K562 (cell line): ENCODE results near the gene ATXN1. TPM values are rescaled to one million over a fixed set of nuclear protein-coding genes. Genes with fewer than 3 reads are reported as not detected.

Experiments
- HDAC1 ChIP-seq, 2 experiments: fragments of 450-650 bp; IDR thresholded peaks; 2 replicates each; pipeline ENCODE4 v1.6.1; 2016 to 2017; ENCODE audit warnings: inconsistent platforms in 1 of 2, mild to moderate bottlenecking in 1 of 2, moderate library complexity in 1 of 2
- HNRNPL ChIP-seq: fragments of 200-400 bp; formaldehyde crosslinking; IDR thresholded peaks from 2 replicates; pipeline ENCODE4 v1.6.1; 2017; ENCODE audit warnings: low read depth, mild to moderate bottlenecking, low read length
- HNRNPLL ChIP-seq: fragments of 200-400 bp; formaldehyde crosslinking; IDR thresholded peaks from 2 replicates; pipeline ENCODE4 v1.6.1; 2017; ENCODE audit warnings: low read length, low read depth, mild to moderate bottlenecking; ENCODE audit not compliant: poor library complexity, severe bottlenecking
- KDM2B ChIP-seq: fragments of 250-450 bp; sonication (Bioruptor Pico); IDR thresholded peaks from 2 replicates; pipeline ENCODE4 v1.8.0; 2021; ENCODE audit warnings: mild to moderate bottlenecking, moderate library complexity
- MAFK ChIP-seq: IDR thresholded peaks from 2 replicates; pipeline ENCODE4 v1.6.1; 2011; ENCODE audit warnings: low read length, improper control_type of control experiment
- POLR2G ChIP-seq: fragments of 200-400 bp; formaldehyde crosslinking; IDR thresholded peaks from 2 replicates; pipeline ENCODE4 v1.6.1; 2017; ENCODE audit warnings: low read depth, mild to moderate bottlenecking, antibody characterized with exemption, low read length, moderate library complexity
- RFX1 ChIP-seq: fragments of 450-650 bp; IDR thresholded peaks from 2 replicates; pipeline ENCODE4 v1.6.1; 2016; ENCODE audit warnings: mild to moderate bottlenecking, moderate library complexity
- SMAD1 ChIP-seq: fragments of 150-350 bp; IDR thresholded peaks from 2 replicates; pipeline ENCODE4 v1.6.1; 2014; ENCODE audit warnings: low read length, low read depth; ENCODE audit not compliant: partially characterized antibody
- SREBF1 ChIP-seq: fragments of 150-350 bp; IDR thresholded peaks from 2 replicates; pipeline ENCODE4 v1.6.1; 2014; ENCODE audit warnings: antibody characterized with exemption, low read depth, low read length, borderline replicate concordance
- ZNF239 ChIP-seq: fragments of 250-450 bp; sonication (Bioruptor Pico); IDR thresholded peaks from 2 replicates; pipeline ENCODE4 v1.4.0; 2020; ENCODE audit warnings: mild to moderate bottlenecking
- polyA plus RNA-seq, 8 experiments: library from polyadenylated mRNA; depleted of rRNA in 4 of 8; stranded (reverse) in 5 of 8; unstranded in 3 of 8; fragments of >200 nt; fragmentation: Nextera tagmentation in 2 of 8; fragmentation: Illumina TruSeq in 1 of 8; extraction: Ambion mirVana in 2 of 8; extraction: Trizol in 1 of 8; gene quantifications; 2 replicates each; pipeline versions ENCODE4 v1.2.1 to v1.2.3, GENCODE V29; 2011 to 2014; ENCODE audit warnings: inconsistent platforms in 1 of 8, missing spikeins in 1 of 8
- total RNA-seq, 7 experiments: library from RNA; depleted of rRNA in 6 of 7; stranded (reverse); fragments of >200 nt in 6 of 7; fragmentation: Illumina TruSeq in 2 of 7; extraction: Trizol in 2 of 7; gene quantifications; 2 replicates each; pipeline versions ENCODE4 v1.2.1 to v1.2.3, GENCODE V29; 2011 to 2021; ENCODE audit warnings: low replicate concordance in 1 of 7
- TF ChIP-seq, protein P1 (sequence below): fragments of 450-650 bp; formaldehyde crosslinking; conservative IDR thresholded peaks from 2 replicates; pipeline ENCODE4 v1.4.0; 2022; ENCODE audit warnings: mild to moderate bottlenecking, missing genetic modification characterization
- TF ChIP-seq, protein P2 (sequence below): IDR thresholded peaks from 2 replicates; pipeline ENCODE4 v1.6.1; 2011; ENCODE audit warnings: borderline replicate concordance, low read depth, mild to moderate bottlenecking, moderate library complexity, low read length; ENCODE audit not compliant: insufficient read depth, poor library complexity, severe bottlenecking
- TF ChIP-seq, protein P3 (sequence below): sonication (generic); formaldehyde crosslinking; IDR thresholded peaks from 2 replicates; pipeline ENCODE4 v1.9.0; 2022; ENCODE audit warnings: mild to moderate bottlenecking, missing genetic modification reagents

Gene ATXN1
- total and polyA plus RNA-seq, 9 of the 15 experiments (the other 6 are each of a cell fraction or from before 2014, with no cell fraction given), result under 0.01 to 1.2 (median 0.58) TPM

DNA sequence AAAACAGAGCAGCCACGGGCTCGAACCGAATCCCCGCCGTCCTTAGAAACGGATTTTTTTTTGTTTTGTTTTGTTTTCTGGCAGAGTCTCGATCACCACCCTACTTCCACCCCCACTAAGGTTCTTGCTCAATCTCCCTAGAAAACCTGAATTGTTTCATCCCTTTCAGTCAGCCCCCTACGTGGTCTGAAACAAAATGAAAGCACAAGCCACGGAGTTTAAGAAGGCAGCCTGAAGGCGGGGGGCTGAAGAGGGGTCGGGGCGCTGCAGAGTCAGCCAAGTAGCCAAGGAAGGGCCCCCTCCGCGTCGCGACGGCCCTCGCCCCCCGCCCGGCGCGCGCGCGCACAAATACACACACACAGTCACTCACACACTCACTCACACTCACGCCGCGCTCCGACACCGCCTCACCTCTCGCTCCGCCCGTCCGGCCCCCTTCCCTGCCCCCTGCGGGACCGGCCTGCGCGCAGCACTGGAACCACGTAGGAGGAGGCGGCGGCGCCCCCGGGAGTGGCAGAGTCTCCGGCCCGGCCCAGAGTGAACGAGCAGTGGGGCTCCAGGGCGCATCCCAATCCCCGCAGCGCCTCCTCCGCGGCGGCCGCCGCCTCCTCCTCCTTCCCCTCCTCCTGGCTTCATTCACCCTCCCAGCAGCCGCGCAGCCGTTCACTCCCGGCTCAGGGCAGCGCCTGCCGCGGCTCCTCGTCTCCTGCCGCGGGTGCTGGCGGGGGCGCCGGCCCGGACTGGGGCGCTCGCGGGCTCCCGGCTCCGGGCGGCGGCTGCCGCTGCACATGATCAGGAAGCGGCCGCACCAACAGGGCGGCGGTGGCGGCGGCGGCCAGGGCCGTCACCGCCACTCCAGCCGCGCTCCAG, 1.4 kb downstream of the ATXN1 start (continued):
- TF ChIP-seq, protein P1, sequence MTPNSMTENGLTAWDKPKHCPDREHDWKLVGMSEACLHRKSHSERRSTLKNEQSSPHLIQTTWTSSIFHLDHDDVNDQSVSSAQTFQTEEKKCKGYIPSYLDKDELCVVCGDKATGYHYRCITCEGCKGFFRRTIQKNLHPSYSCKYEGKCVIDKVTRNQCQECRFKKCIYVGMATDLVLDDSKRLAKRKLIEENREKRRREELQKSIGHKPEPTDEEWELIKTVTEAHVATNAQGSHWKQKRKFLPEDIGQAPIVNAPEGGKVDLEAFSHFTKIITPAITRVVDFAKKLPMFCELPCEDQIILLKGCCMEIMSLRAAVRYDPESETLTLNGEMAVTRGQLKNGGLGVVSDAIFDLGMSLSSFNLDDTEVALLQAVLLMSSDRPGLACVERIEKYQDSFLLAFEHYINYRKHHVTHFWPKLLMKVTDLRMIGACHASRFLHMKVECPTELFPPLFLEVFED, result peak; percentile 61; the same call in 1 of the 2 replicates
- TF ChIP-seq KDM2B (no peak; the same call in 1 of the 2 replicates), RFX1 (no peak), POLR2G (peak; percentile 79), HDAC1 (IDR thresholded peaks at IDR 0.05) (peak in 1 of 2 experiments; percentile 61; a peak in 1 of 4 replicates), ZNF239 (CRISPR knock-in tag) (peak; percentile 27; the same call in 1 of the 2 replicates), SMAD1 (no peak), HNRNPL (peak; percentile 57; the same call in 1 of the 2 replicates), MAFK (no peak), SREBF1 (no peak), HNRNPLL (peak; percentile 47)
- TF ChIP-seq, protein P2, sequence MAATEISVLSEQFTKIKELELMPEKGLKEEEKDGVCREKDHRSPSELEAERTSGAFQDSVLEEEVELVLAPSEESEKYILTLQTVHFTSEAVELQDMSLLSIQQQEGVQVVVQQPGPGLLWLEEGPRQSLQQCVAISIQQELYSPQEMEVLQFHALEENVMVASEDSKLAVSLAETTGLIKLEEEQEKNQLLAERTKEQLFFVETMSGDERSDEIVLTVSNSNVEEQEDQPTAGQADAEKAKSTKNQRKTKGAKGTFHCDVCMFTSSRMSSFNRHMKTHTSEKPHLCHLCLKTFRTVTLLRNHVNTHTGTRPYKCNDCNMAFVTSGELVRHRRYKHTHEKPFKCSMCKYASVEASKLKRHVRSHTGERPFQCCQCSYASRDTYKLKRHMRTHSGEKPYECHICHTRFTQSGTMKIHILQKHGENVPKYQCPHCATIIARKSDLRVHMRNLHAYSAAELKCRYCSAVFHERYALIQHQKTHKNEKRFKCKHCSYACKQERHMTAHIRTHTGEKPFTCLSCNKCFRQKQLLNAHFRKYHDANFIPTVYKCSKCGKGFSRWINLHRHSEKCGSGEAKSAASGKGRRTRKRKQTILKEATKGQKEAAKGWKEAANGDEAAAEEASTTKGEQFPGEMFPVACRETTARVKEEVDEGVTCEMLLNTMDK, result no peak
- TF ChIP-seq, protein P3, sequence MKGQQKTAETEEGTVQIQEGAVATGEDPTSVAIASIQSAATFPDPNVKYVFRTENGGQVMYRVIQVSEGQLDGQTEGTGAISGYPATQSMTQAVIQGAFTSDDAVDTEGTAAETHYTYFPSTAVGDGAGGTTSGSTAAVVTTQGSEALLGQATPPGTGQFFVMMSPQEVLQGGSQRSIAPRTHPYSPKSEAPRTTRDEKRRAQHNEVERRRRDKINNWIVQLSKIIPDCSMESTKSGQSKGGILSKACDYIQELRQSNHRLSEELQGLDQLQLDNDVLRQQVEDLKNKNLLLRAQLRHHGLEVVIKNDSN (CRISPR knock-in tag), result peak; percentile 46; the same call in 1 of the 2 replicates
